Measurements from ENCODE around the gene TTC4. TPM values are rescaled to one million over a fixed set of nuclear protein-coding genes. Genes with fewer than 3 reads are reported as not detected.

TTC4 gene
- total RNA-seq, 1 experiment from 2014 or later: 34.7 TPM

- no peaks in the 10 kb centered on the region for H3K79me2 ChIP-seq (ENCODE audit: low read length)
- H3K27ac ChIP-seq (ENCODE audit: low read length): no peak overlapping the region
- ChIA-PET POLR2A (ENCODE audit: unreplicated experiment) (no interaction called here), CTCF (no interaction called here)
- no peaks in the 10 kb centered on the region for H4K20me1 ChIP-seq (ENCODE audit: low read length)
- H3K4me3 ChIP-seq (ENCODE audit: low read length): no peak overlapping the region
- no peaks in the 10 kb centered on the region for H3K36me3 ChIP-seq (ENCODE audit: low read depth, low read length)
- no peak for TF ChIP-seq EZH2 (IDR thresholded peaks at IDR 0.05; ENCODE audit: low read length, unreplicated experiment)
- no peak for TF ChIP-seq CTCF (conservative IDR thresholded peaks at IDR 0.05; ENCODE audit: low read depth, low read length)
- TF ChIP-seq EZH2phosphoT487 (IDR thresholded peaks at IDR 0.05; ENCODE audit: borderline replicate concordance, low read length): no peak
- no peak overlapping the region for H2AFZ ChIP-seq (ENCODE audit: low read length)
- H3K9me3 ChIP-seq (ENCODE audit: low read length): no peaks in the 10 kb centered on the region
- ATAC-seq (no peak), DNase-seq (no peak)
- no peak overlapping the region for H3K4me2 ChIP-seq (ENCODE audit: low read length)
- no peak overlapping the region for H3K9ac ChIP-seq (ENCODE audit: low read length)
- no peaks in the 10 kb centered on the region for H3K9me2 ChIP-seq (replicated peaks; ENCODE audit: low read length)
- H3F3A ChIP-seq (ENCODE audit: low read length, unreplicated experiment): no peaks in the 10 kb centered on the region
- no TSS peak for BruUV-seq (replicated peaks)
- H3K27me3 ChIP-seq (ENCODE audit: low read length): no peaks in the 10 kb centered on the region
- H3K4me1 ChIP-seq (ENCODE audit: insufficient read depth, low read length): no peaks in the 10 kb centered on the region
- intact Hi-C loops (cut with micrococcal nuclease): no loop called here
Measured at GRCh38 chr1:54668567-54668966, 47.1 kb upstream of the TTC4 start.

GRCh38 chr1:54671985-54672608 lies 43.6 kb upstream of the TTC4 start:
- no peaks in the 10 kb centered on the region for H3K9me3 ChIP-seq (ENCODE audit: low read length)
- no peak overlapping the region for H3K4me3 ChIP-seq (ENCODE audit: low read length)
- H3K4me1 ChIP-seq (ENCODE audit: insufficient read depth, low read length): no peaks in the 10 kb centered on the region
- H2AFZ ChIP-seq (ENCODE audit: low read length): no peak overlapping the region
- H3K9ac ChIP-seq (ENCODE audit: low read length): no peak overlapping the region
- intact Hi-C loops (cut with micrococcal nuclease): loop anchor here (1.0 to 5.0 kb wide), 4 partner anchors 120 to 325 kb away; partner anchors contain the start of gene BSND
- no peaks in the 10 kb centered on the region for H3K36me3 ChIP-seq (ENCODE audit: low read depth, low read length)
- H3F3A ChIP-seq (ENCODE audit: low read length, unreplicated experiment): no peaks in the 10 kb centered on the region
- 0 out of 2 replicates have a peak, but pooled peaks cover under 1% of the 10 kb centered on the region for H3K27me3 ChIP-seq (ENCODE audit: low read length)
- ChIA-PET CTCF (interaction anchor here (0.5 kb wide), 2 partner anchors 55 to 262 kb away, joined by 7 to 9 read pairs; no protein-coding TSS in a partner anchor), POLR2A (ENCODE audit: unreplicated experiment) (no interaction called here)
- DNase-seq (peak; percentile 76), ATAC-seq (peak; percentile 85)
- no TSS peak for BruUV-seq (replicated peaks)
- no peaks in the 10 kb centered on the region for H3K9me2 ChIP-seq (replicated peaks; ENCODE audit: low read length)
- H3K79me2 ChIP-seq (ENCODE audit: low read length): no peaks in the 10 kb centered on the region
- H3K4me2 ChIP-seq (ENCODE audit: low read length): no peak overlapping the region
- no peak overlapping the region for H3K27ac ChIP-seq (ENCODE audit: low read length)
- TF ChIP-seq CTCF (conservative IDR thresholded peaks at IDR 0.05; ENCODE audit: low read depth, low read length) (peak; percentile 89), EZH2phosphoT487 (IDR thresholded peaks at IDR 0.05; ENCODE audit: borderline replicate concordance, low read length) (no peak)
- H4K20me1 ChIP-seq (ENCODE audit: low read length): no peaks in the 10 kb centered on the region

DNA sequence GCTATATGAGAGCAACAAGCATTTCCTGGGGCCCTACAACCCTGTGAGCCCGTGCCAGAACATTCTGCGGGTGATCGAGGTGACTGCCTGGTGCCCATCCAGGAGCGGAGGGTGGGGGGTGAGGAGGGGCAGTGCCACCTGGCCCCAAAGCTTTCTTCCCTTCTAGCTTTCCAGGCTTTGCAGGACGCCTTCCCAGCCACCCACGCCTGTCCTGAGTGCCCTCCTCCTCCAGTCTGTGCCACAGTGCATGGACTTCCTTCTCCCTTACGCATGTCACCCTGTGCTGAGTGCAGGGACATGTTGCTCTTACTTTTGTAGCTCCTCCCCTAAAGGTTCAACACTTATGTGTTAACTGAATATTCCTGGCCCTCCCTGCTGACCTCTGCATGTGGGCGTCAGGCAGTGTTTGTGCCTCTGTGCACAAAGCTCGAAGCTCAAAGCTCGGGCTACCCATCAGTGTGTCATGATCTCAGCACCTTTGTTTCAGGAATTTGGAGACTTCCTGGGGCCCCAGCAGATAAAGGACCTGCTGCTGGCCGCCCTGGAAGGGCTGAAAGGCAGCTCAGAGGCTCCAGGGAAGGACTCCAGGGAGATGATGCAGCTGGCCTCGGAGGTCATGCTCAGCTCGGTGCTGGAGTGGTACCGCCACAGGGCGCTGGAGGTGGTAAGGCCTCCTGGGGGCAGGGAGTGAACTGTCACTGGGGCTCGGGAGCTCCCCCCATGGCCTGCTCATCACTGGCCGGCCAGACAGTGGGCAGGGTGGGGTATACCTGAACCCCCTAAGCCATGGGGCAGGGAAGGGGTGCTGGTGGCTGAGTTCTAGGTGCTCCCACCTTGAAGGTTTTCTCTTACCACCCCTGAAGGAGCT lies 36.7 kb upstream of the TTC4 start:
- CTCF ChIA-PET: no interaction called here
- no TSS peak for BruUV-seq (replicated peaks)
- Histone ChIP-seq H3K79me2 (ENCODE audit: low read length) (no peaks in the 10 kb centered on the region), H3K4me2 (ENCODE audit: low read length) (no peak overlapping the region), H3K4me1 (ENCODE audit: insufficient read depth, low read length) (no peaks in the 10 kb centered on the region), H3K4me3 (ENCODE audit: low read length) (no peak overlapping the region), H3F3A (ENCODE audit: low read length, unreplicated experiment) (no peaks in the 10 kb centered on the region), H2AFZ (ENCODE audit: low read length) (no peak overlapping the region), H3K36me3 (ENCODE audit: low read depth, low read length) (no peaks in the 10 kb centered on the region), H3K9me2 (replicated peaks; ENCODE audit: low read length) (no peaks in the 10 kb centered on the region), H3K9me3 (ENCODE audit: low read length) (no peaks in the 10 kb centered on the region), H4K20me1 (ENCODE audit: low read length) (no peaks in the 10 kb centered on the region), H3K27me3 (ENCODE audit: low read length) (peaks cover 13% of the 10 kb centered on the region; the same call in 1 of the 2 replicates), H3K9ac (ENCODE audit: low read length) (no peak overlapping the region), H3K27ac (ENCODE audit: low read length) (no peak overlapping the region)
- TF ChIP-seq CTCF (conservative IDR thresholded peaks at IDR 0.05; ENCODE audit: low read depth, low read length) (no peak), EZH2phosphoT487 (IDR thresholded peaks at IDR 0.05; ENCODE audit: borderline replicate concordance, low read length) (no peak), EZH2 (IDR thresholded peaks at IDR 0.05; ENCODE audit: low read length, unreplicated experiment) (no peak)
- intact Hi-C loops (cut with micrococcal nuclease): no loop called here
- POLR2A ChIA-PET (ENCODE audit: unreplicated experiment): no interaction called here
- ATAC-seq (no peak), DNase-seq (no peak)
